Skeletal muscle satellite cell (primary cell): Measurements from ENCODE around the gene RAB15.
A peak's percentile ranks its signal among the peaks of the same experiment; 100 is the strongest.

Experiments used
- H3K27me3 ChIP-seq: 2 replicates; pipeline ENCODE4 v1.7.0; 2013; ENCODE audit warnings: low read length; ENCODE audit not compliant: control insufficient read depth, insufficient read depth
- H3K36me3 ChIP-seq: 2 replicates; pipeline ENCODE4 v1.7.0; 2013; ENCODE audit warnings: mild to moderate bottlenecking, control low read depth, low read length; ENCODE audit not compliant: insufficient read depth
- H3K4me1 ChIP-seq: 2 replicates; pipeline ENCODE4 v1.7.0; 2013; ENCODE audit warnings: low read length; ENCODE audit not compliant: control insufficient read depth, insufficient read depth
- H3K4me2 ChIP-seq: 2 replicates; pipeline ENCODE4 v1.7.0; 2013; ENCODE audit warnings: mild to moderate bottlenecking, low read length
- H3K4me3 ChIP-seq: 2 replicates; pipeline ENCODE4 v1.7.0; 2013; ENCODE audit warnings: low read length
- H3K9ac ChIP-seq: 2 replicates; pipeline ENCODE4 v1.7.0; 2013; ENCODE audit warnings: mild to moderate bottlenecking, low read depth, low read length, moderate library complexity
- H3K9me3 ChIP-seq: replicated peaks from 2 replicates; pipeline ENCODE4 v1.7.0; 2013; ENCODE audit warnings: mild to moderate bottlenecking, control low read depth, low read length

Gene RAB15

GRCh38 chr14:65001723-65002122, 29.6 kb upstream of the RAB15 start:
- Histone ChIP-seq H3K4me1 (peaks cover 43% of the 10 kb centered on the region), H3K4me2 (no peak overlapping the region), H3K4me3 (no peak overlapping the region), H3K27me3 (no peaks in the 10 kb centered on the region), H3K9ac (no peak overlapping the region), H3K9me3 (no peaks in the 10 kb centered on the region), H3K36me3 (no peaks in the 10 kb centered on the region)

GRCh38 chr14:65000898-65001591, 28.9 kb upstream of the RAB15 start:
- Histone ChIP-seq H3K4me3 (no peak overlapping the region), H3K9me3 (no peaks in the 10 kb centered on the region), H3K4me2 (no peak overlapping the region), H3K9ac (no peak overlapping the region), H3K4me1 (peaks cover 36% of the 10 kb centered on the region), H3K27me3 (no peaks in the 10 kb centered on the region), H3K36me3 (no peaks in the 10 kb centered on the region)

GRCh38 chr14:64998455-64998931, 26.4 kb upstream of the RAB15 start:
- H3K9me3 ChIP-seq, result no peaks in the 10 kb centered on the region
- H3K4me3 ChIP-seq, result no peak overlapping the region
- peaks cover 28% of the 10 kb centered on the region for H3K4me1 ChIP-seq
- H3K4me2 ChIP-seq, result no peak overlapping the region
- no peaks in the 10 kb centered on the region for H3K36me3 ChIP-seq
- no peaks in the 10 kb centered on the region for H3K27me3 ChIP-seq
- H3K9ac ChIP-seq, result no peak overlapping the region

- Histone ChIP-seq H3K9ac (no peak overlapping the region), H3K9me3 (no peaks in the 10 kb centered on the region), H3K4me1 (peaks cover 17% of the 10 kb centered on the region), H3K4me2 (no peak overlapping the region), H3K36me3 (no peaks in the 10 kb centered on the region), H3K4me3 (no peak overlapping the region), H3K27me3 (no peaks in the 10 kb centered on the region)
Observed at GRCh38 chr14:64997108-64997794, 25.1 kb upstream of the RAB15 start.

- H3K9ac ChIP-seq, result no peak overlapping the region
- no peak overlapping the region for H3K4me2 ChIP-seq
- no peaks in the 10 kb centered on the region for H3K36me3 ChIP-seq
- H3K27me3 ChIP-seq, result no peaks in the 10 kb centered on the region
- peaks cover 10% of the 10 kb centered on the region for H3K4me1 ChIP-seq
- H3K4me3 ChIP-seq, result no peak overlapping the region
- H3K9me3 ChIP-seq, result no peaks in the 10 kb centered on the region
Observed at GRCh38 chr14:64995291-64995690, 23.2 kb upstream of the RAB15 start.

- H3K9ac ChIP-seq, result no peak overlapping the region
- H3K36me3 ChIP-seq, result no peaks in the 10 kb centered on the region
- no peak overlapping the region for H3K4me3 ChIP-seq
- no peaks in the 10 kb centered on the region for H3K27me3 ChIP-seq
- H3K4me2 ChIP-seq, result no peak overlapping the region
- H3K9me3 ChIP-seq, result no peaks in the 10 kb centered on the region
- peaks cover 10% of the 10 kb centered on the region for H3K4me1 ChIP-seq
Observed at GRCh38 chr14:64994540-64994939, 22.4 kb upstream of the RAB15 start.

GRCh38 chr14:64993266-64993930, 21.3 kb upstream of the RAB15 start:
- Histone ChIP-seq H3K4me2 (no peak overlapping the region), H3K9me3 (no peaks in the 10 kb centered on the region), H3K9ac (no peak overlapping the region), H3K36me3 (no peaks in the 10 kb centered on the region), H3K27me3 (no peaks in the 10 kb centered on the region), H3K4me3 (no peak overlapping the region), H3K4me1 (peaks cover 3% of the 10 kb centered on the region)

GRCh38 chr14:64992328-64992885, 20.3 kb upstream of the RAB15 start:
- Histone ChIP-seq H3K4me3 (no peak overlapping the region), H3K4me2 (no peak overlapping the region), H3K9ac (no peak overlapping the region), H3K9me3 (no peaks in the 10 kb centered on the region), H3K36me3 (no peaks in the 10 kb centered on the region), H3K27me3 (no peaks in the 10 kb centered on the region), H3K4me1 (no peaks in the 10 kb centered on the region)

GRCh38 chr14:64990939-64991338, 18.8 kb upstream of the RAB15 start:
- H3K4me2 ChIP-seq, result no peak overlapping the region
- no peak overlapping the region for H3K9ac ChIP-seq
- H3K27me3 ChIP-seq, result no peaks in the 10 kb centered on the region
- H3K9me3 ChIP-seq, result no peaks in the 10 kb centered on the region
- H3K36me3 ChIP-seq, result no peaks in the 10 kb centered on the region
- peaks cover 5% of the 10 kb centered on the region for H3K4me1 ChIP-seq
- no peak overlapping the region for H3K4me3 ChIP-seq

GRCh38 chr14:64990296-64990695, 18.2 kb upstream of the RAB15 start:
- H3K4me2 ChIP-seq, result no peak overlapping the region
- no peaks in the 10 kb centered on the region for H3K27me3 ChIP-seq
- no peaks in the 10 kb centered on the region for H3K9me3 ChIP-seq
- H3K4me3 ChIP-seq, result no peak overlapping the region
- peaks cover 5% of the 10 kb centered on the region for H3K4me1 ChIP-seq
- H3K9ac ChIP-seq, result no peak overlapping the region
- H3K36me3 ChIP-seq, result no peaks in the 10 kb centered on the region

- Histone ChIP-seq H3K4me2 (peak overlapping the region; percentile 86), H3K4me1 (peaks cover 8% of the 10 kb centered on the region), H3K36me3 (no peaks in the 10 kb centered on the region), H3K4me3 (peak overlapping the region; percentile 83), H3K9ac (peak overlapping the region; percentile 88), H3K9me3 (no peaks in the 10 kb centered on the region), H3K27me3 (no peaks in the 10 kb centered on the region)
Observed at GRCh38 chr14:64987438-64987767, 15.3 kb upstream of the RAB15 start.
